Smooth muscle cell (in vitro differentiated cells): Measurements from ENCODE around the gene SMYD3. TPM values are rescaled to one million over a fixed set of nuclear protein-coding genes. Genes with fewer than 3 reads are reported as not detected.

ENCODE experiments used
- DNase-seq: peaks from one replicate; lab custom pipeline; 2025; ENCODE audit not compliant: unreplicated experiment; lab: John Stamatoyannopoulos, UW
- H2AFZ ChIP-seq: fragments of 200-600 bp; sonication (generic); 2 replicates; pipeline ENCODE4 v1.6.0; 2016; ENCODE audit warnings: antibody characterized with exemption, low read depth, mild to moderate bottlenecking
- H3F3A ChIP-seq: fragments of 200-600 bp; sonication (generic); 2 replicates; pipeline ENCODE4 v1.6.0; 2017; ENCODE audit warnings: antibody characterized with exemption, low read depth
- H3K27ac ChIP-seq: fragments of 200-600 bp; sonication (generic); 2 replicates; pipeline ENCODE4 v1.5.1; 2016; ENCODE audit warnings: low read depth, mild to moderate bottlenecking
- H3K27me3 ChIP-seq: fragments of 200-600 bp; sonication (generic); 2 replicates; pipeline ENCODE4 v1.6.1; 2016; ENCODE audit warnings: low read depth, mild to moderate bottlenecking
- H3K36me3 ChIP-seq: fragments of 200-600 bp; sonication (generic); 2 replicates; pipeline ENCODE4 v1.5.1; 2016; ENCODE audit warnings: low read depth
- H3K4me1 ChIP-seq: fragments of 200-600 bp; sonication (generic); 2 replicates; pipeline ENCODE4 v1.5.1; 2016; ENCODE audit warnings: low read depth
- H3K4me2 ChIP-seq: fragments of 200-600 bp; sonication (generic); 2 replicates; pipeline ENCODE4 v1.6.0; 2016; ENCODE audit warnings: mild to moderate bottlenecking
- H3K4me3 ChIP-seq: fragments of 200-600 bp; sonication (generic); 2 replicates; pipeline ENCODE4 v1.5.1; 2016; ENCODE audit warnings: mild to moderate bottlenecking
- H3K79me2 ChIP-seq: fragments of 200-600 bp; sonication (generic); 2 replicates; pipeline ENCODE4 v1.6.0; 2016; ENCODE audit warnings: low read depth, mild to moderate bottlenecking
- H3K9ac ChIP-seq: fragments of 200-600 bp; sonication (generic); 2 replicates; pipeline ENCODE4 v1.6.0; 2016; ENCODE audit warnings: low read depth
- H3K9me3 ChIP-seq: fragments of 200-600 bp; sonication (generic); replicated peaks from 2 replicates; pipeline ENCODE4 v1.5.1; 2016; ENCODE audit warnings: low read depth
- H4K20me1 ChIP-seq: fragments of 200-600 bp; sonication (generic); 2 replicates; pipeline ENCODE4 v1.6.0; 2016; ENCODE audit warnings: low read depth
- CTCF ChIP-seq: fragments of 200-600 bp; sonication (generic); IDR thresholded peaks from 2 replicates; pipeline ENCODE4 v1.5.1; 2017; ENCODE audit warnings: borderline replicate concordance, mild to moderate bottlenecking, antibody characterized with exemption; ENCODE audit not compliant: insufficient read depth, poor library complexity, severe bottlenecking
- WGBS: methylation state at CpG from one replicate; pipeline ENCODE4 v1.1.7; 2016; ENCODE audit warnings: low lambda C conversion rate; 5-methylcytosine and 5-hydroxymethylcytosine counted together
- polyA plus RNA-seq: library from polyadenylated mRNA; unstranded; fragments of >200 nt; fragmentation: Nextera tagmentation; extraction: Ambion mirVana; gene quantifications from 2 replicates; pipeline ENCODE4 v1.2.1, GENCODE V29; 2016
- total RNA-seq: library from RNA; depleted of rRNA; stranded (reverse); fragments of >200 nt; gene quantifications from 2 replicates; pipeline ENCODE4 v1.2.3, GENCODE V29; 2014

Gene SMYD3
- total and polyA plus RNA-seq, 2 experiments from 2014 or later = 162 to 301 TPM

GRCh38 chr1:245832771-245833527, 674.1 kb downstream of the SMYD3 start:
- Histone ChIP-seq H3K9ac (no peak overlapping the region), H3K4me2 (no peak overlapping the region), H3K27ac (no peak overlapping the region), H3K79me2 (no peaks in the 10 kb centered on the region), H3K9me3 (no peaks in the 10 kb centered on the region), H3K36me3 (no peaks in the 10 kb centered on the region), H3F3A (no peaks in the 10 kb centered on the region), H3K4me3 (no peak overlapping the region), H2AFZ (no peak overlapping the region), H3K4me1 (no peaks in the 10 kb centered on the region), H4K20me1 (no peaks in the 10 kb centered on the region), H3K27me3 (no peaks in the 10 kb centered on the region)
- DNase-seq = no peak
- 95% methylated on average over 7 of the region's 7 CpGs for WGBS
- no peak for TF ChIP-seq CTCF

DNA sequence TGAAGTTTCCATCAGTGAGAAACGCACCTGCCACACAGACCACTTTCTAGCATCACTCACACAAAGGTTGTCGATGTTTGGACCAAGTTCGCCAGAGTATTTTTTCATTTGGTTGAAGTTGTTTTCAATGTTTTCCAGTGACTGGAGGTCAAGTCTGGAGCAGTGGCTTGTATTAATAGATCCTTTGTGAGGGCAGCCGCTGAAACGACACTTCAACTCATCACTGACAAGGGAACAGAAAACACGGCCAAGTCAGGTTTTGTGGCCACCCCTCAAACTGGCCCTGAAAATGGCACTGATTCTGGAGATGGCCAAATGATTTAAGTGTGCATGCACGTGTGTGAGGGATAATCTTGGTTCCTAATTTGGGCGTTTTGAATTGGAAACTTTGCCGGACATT, 675.6 kb downstream of the SMYD3 start:
- no peak overlapping the region for H2AFZ ChIP-seq
- no peaks in the 10 kb centered on the region for H4K20me1 ChIP-seq
- TF ChIP-seq CTCF = no peak
- no peaks in the 10 kb centered on the region for H3K27me3 ChIP-seq
- H3K4me1 ChIP-seq = no peaks in the 10 kb centered on the region
- no peaks in the 10 kb centered on the region for H3K79me2 ChIP-seq
- H3K4me3 ChIP-seq = no peak overlapping the region
- no peaks in the 10 kb centered on the region for H3F3A ChIP-seq
- H3K4me2 ChIP-seq = no peak overlapping the region
- no peaks in the 10 kb centered on the region for H3K9me3 ChIP-seq
- H3K9ac ChIP-seq = no peak overlapping the region
- 87% methylated on average over 9 of the region's 9 CpGs for WGBS
- H3K27ac ChIP-seq = no peak overlapping the region
- no peaks in the 10 kb centered on the region for H3K36me3 ChIP-seq
- no peak for DNase-seq

DNA sequence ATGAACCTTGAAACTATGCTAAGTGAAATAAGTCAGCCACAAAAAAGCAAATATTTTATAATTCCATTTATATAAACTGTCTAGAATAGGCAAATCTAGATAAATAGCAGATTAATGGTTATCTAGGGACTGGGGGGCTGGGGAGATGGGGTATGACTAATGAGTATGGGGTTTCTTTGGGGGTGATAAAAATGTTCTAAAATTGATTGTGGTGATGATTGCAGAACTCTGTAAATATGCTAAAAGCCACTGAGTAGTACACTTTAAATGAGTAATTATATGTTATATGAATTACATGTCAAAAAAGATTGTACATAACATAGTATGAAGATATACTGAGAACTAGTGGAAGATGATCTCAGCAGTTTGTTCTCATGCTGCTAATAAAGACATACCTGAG, 677.3 kb downstream of the SMYD3 start:
- Histone ChIP-seq H3K9ac (no peak overlapping the region), H3K79me2 (no peaks in the 10 kb centered on the region), H3K27ac (no peak overlapping the region), H2AFZ (no peak overlapping the region), H3K27me3 (no peaks in the 10 kb centered on the region), H3K4me3 (no peak overlapping the region), H4K20me1 (no peaks in the 10 kb centered on the region), H3K4me1 (no peaks in the 10 kb centered on the region), H3K36me3 (no peaks in the 10 kb centered on the region), H3K4me2 (no peak overlapping the region), H3F3A (peaks cover 4% of the 10 kb centered on the region), H3K9me3 (no peaks in the 10 kb centered on the region)
- TF ChIP-seq CTCF = no peak
- no peak for DNase-seq

GRCh38 chr1:245829194-245829593, 677.9 kb downstream of the SMYD3 start:
- no peak overlapping the region for H3K4me2 ChIP-seq
- no peaks in the 10 kb centered on the region for H3K27me3 ChIP-seq
- H3F3A ChIP-seq = peaks cover 4% of the 10 kb centered on the region
- H2AFZ ChIP-seq = no peak overlapping the region
- no peaks in the 10 kb centered on the region for H3K9me3 ChIP-seq
- WGBS = 94% methylated on average over 3 of the region's 3 CpGs
- TF ChIP-seq CTCF = no peak
- H3K36me3 ChIP-seq = no peaks in the 10 kb centered on the region
- DNase-seq = no peak
- no peak overlapping the region for H3K4me3 ChIP-seq
- H3K4me1 ChIP-seq = no peaks in the 10 kb centered on the region
- H3K79me2 ChIP-seq = no peaks in the 10 kb centered on the region
- H4K20me1 ChIP-seq = no peaks in the 10 kb centered on the region
- H3K27ac ChIP-seq = no peak overlapping the region
- no peak overlapping the region for H3K9ac ChIP-seq
